ENCODE results near the gene EIF2B2.

Gene EIF2B2

DNA sequence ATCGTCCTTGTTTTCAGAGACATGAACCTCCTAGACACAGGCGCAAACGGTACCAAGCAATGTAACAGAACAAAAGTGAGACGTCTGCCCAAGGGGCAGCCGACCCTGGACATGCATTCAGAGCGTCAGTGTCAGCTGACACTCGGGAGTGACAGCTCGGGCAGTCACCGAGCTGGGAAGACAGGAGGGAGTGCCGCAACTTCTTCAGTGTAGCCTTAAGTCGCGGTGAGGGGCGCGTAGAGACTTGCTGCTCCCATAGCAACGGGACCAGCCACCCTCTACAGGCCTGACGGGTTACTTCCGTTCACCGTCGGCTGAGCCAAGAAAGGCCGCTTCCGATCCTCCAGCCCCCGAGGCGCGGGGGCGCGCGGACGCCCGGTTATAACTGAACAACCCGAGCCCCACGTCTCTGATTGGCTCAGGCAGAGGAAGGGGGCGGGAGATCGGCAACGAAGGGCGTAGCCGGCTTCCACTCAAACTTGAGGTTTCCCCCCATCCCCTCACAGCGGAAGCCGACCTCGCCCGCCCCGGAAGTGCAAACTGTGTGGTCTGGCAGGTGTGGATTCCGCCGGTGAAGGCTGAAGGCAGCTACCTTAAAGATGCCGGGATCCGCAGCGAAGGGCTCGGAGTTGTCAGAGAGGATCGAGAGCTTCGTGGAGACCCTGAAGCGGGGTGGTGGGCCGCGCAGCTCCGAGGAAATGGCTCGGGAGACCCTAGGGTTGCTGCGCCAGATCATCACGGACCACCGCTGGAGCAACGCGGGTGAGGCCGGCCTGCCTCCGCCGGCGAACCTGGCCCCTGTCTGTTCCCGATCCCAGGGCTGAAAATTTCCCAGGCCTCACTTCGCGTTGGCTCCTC is at the start of gene EIF2B2:
Gene EIF2B2 (plus strand): TSS at position 530 of the 858 bp plus-strand sequence. CDS start 70 bp downstream, at position 600.
- DNase-seq = peak; percentile 98

- DNase-seq = no peak
Observed at GRCh38 chr14:74953686-74954085, 49.0 kb upstream of the EIF2B2 start.

- DNase-seq = no peak
Observed at GRCh38 chr14:74954232-74954946, 48.3 kb upstream of the EIF2B2 start.

DNA sequence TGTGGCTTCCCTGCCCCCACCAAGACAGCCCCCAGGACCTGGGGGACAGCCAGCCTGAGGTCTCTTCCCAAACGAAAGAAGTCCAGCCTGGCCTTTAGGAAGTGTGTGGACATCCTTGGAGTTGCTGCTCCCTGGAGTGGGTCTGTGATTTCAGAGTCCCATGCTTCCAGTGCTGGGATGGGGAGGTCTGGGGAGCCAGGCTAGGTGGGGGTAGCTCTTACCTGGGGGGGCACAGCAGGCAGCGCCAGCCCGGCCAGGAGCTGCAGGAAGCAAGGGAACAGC is 47.8 kb upstream of the EIF2B2 start:
- DNase-seq = no peak

DNA sequence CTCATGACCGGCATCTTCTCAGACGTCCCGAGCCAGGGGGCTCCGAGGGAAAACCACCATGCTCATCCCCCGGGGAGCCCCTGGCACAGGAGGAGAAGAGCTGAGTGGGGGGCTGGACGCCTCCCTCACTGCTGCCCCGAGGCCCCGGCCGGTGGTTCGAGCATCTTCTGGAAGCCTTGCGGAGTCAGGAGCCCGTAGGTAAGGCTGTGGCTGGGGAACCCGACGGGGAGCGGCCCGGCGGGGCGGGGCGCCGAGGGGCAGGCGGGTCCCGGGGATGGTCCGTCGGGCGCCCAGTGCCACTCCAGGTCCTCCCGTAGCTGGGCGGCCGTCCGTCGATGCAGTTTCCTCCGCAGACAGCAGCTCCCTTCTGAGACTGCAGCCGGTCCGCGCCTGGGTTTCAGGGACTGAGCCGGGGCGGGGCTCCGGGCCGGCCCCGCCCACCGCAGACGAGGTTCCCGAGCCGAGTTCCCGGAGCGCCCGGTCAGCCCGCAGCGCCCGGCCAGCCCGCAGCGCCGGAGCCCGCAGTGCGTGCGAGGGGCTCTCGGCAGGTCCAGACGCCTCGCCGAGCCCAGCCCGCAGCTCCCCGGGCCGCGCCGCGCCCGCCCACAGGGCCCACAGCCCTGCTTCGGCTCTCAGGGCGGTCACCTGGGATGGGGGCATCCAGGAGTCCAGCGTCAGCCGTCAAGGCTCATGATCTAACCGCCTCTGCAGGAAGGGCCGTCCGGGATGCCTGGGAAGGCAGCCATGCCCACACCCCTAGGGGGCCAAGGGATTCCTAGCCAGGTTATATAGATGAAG is 47.3 kb upstream of the EIF2B2 start, which contains the start of gene PGF:
Gene PGF (minus strand): TSS at position 369 of the 798 bp plus-strand sequence. CDS start 355 bp downstream, at position 14.
- peak; percentile 66 for DNase-seq

GRCh38 chr14:74956027-74956279 is 46.8 kb upstream of the EIF2B2 start:
- DNase-seq = no peak

DNA sequence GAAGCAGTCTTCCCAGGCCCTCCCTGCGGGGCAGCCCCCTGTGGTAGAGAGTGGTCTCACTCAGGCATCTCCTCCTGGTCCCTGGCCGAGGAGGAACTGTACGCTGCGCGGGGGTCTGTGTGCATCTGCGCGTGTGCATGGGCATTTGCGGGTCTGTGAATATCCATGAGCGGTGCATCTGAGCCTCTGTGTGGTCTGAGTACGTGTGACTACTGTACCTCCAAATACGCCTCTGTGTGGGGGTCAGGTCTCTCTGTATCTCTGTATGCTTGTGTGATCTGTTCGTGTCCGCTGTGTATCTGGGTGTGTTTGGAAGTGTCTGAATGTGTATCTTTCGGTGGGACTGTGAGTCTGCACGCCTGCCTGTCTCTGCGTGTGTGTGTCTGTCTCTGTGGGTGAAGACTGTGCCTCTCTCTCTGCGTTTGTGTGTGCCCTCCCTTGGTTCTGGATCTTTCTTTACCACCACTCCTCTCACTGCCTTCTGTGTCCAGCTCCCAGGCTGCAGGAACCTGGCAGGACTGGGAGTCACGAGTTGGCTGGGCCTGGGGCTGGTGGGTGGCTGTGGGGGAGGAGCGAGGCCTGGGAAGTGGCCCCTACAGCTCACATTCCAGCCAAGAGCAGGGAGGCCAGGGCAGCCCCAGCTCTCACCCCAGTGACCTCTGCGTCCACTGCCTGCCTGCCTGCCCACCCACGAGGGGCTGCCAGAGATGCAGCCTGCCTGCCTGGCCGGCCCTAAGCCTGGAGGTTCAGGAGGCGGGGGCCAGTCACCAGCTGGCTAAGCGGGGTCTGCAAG is 46.2 kb upstream of the EIF2B2 start:
- no peak for DNase-seq

GRCh38 chr14:74959596-74960180 is 43.0 kb upstream of the EIF2B2 start:
- DNase-seq = no peak

DNA sequence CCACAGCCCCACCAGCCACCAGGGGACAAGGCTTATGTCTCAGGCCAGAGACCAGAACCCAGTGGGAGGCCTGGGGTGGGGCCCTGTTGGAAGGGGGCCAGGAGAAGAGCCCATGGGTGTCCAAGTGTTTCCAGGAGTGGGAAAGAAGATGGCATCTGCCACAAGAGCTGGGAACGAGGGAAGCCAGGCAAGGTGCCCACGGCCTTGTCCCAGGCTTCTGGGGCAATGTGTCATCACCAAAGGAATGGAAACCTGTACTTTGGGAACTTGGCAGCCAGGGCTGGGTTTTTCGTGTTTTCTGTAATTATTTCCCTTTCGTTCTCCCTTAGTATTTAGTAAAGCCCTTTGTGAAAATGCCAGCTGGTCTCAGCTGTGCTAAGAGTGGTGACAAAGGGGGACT is 42.0 kb upstream of the EIF2B2 start:
- DNase-seq = no peak

- no peak for DNase-seq
Observed at GRCh38 chr14:74961238-74961911, 41.3 kb upstream of the EIF2B2 start.

GRCh38 chr14:74962046-74962445 is 40.7 kb upstream of the EIF2B2 start:
- DNase-seq = no peak

DNA sequence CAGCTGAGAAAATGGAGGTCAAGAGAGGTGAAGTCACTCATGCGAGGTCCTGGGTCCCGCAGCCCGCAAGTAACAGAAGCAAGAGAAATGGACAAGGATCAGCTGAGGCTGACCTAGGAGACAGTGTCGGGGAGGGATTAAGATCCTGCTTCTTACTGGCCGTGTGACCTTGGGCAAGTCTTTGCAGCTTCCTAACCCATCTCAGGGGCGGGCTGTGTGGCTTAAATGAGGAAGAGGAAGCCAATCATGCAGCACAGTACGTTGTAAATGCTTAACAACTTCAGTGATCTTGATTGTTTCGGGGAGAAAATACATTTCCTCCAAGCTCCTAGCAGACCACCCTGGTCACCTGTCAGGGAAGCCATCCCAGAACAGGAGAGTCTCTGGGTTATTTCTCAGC is 40.2 kb upstream of the EIF2B2 start:
- DNase-seq = no peak

- no peak for DNase-seq
Observed at GRCh38 chr14:74963178-74963704, 39.5 kb upstream of the EIF2B2 start.

DNA sequence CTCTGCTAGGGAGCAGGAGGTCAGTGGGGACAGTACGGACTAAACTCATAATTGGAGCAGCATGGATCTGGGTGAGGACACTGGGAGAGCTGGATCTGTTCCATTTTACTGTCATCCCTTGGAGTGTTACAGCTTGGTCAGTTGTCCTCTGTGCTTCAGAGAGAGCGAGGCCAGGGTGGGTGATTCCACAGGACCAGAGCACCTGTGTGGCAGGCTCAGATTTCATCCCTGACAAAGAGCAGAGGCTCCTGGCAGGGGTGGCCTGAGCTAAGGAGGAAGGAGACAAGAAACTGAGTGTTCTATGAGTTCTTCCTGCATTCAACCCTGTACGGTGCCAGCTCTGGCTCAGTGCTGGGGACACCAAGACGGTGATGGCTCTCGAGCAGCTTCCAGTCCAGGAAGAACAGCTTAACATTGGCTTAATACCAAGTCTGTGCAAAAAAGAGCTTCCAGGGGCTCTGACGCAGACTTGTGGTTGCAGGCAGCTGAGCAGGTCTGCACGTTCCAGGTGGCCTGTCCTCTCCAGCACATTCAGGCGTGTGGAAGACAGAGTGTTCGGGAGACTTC is 38.9 kb upstream of the EIF2B2 start:
- DNase-seq = no peak

DNA sequence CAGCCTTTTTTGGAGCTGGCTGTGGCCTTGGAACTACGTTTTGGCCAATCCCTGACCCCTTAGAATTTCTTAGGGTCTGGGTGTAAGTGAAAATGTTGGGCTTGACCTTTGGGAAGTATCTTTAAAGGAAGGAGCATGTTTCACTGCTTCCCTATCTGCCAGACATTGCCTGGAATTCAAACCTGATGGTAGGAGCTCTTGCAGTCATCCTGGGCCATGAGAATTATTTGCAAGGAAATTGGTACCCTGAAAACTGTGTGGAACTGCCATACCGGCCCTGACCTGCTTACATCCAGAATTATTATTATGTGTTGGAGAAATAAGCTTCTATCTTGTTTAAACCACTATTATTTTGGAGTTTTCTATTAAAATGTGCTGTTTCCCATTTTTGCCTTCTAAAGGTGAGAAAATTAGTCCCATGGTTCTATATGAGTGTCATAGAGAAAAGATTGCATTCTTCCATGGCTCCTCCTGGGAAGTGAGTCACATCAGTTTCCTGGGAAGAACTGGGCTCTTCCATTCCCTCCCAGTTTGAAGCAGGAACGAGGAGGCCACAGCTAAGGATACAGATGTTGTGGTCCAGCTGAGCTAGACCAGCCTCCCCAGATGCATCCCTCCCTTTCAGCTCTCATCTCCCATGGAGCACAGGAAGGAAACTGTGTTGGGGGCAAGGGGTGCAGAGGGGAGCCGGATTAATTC is 37.8 kb upstream of the EIF2B2 start:
- no peak for DNase-seq

DNA sequence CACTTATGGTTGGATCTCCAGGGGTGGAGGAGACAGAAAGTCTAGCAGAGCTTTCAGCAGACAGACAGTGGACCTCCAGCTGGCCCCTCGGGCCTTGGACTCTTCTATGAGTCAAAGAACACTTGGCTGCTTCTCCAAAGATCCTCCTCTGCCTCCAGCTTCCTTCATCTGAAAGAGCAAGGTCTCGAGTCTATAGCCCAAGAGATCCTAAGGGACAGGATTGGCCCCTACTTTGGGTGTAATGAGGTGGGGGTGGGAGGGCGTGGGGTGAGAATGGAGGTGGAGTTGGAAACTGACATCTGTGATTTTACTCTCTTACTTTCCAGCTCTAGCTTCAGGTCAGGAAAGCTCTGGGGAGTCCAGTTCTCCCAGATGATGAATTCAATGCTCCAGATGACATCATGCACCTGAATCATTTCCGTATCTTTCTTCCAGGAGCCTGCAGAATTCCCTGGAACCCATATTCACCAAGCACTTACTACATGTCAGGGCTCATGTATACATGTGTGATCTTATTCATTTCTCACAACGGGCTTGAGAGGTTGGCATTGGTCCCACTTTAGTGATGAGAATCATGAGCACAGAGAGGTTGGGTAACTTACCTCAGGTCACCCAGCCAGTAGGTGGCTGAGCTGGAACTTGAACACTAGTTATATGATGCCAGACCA is 37.1 kb upstream of the EIF2B2 start:
- no peak for DNase-seq

- no peak for DNase-seq
Observed at GRCh38 chr14:74968811-74969210, 33.9 kb upstream of the EIF2B2 start.

GRCh38 chr14:74973003-74973653 is 29.6 kb upstream of the EIF2B2 start:
- DNase-seq = peak; percentile 67

DNA sequence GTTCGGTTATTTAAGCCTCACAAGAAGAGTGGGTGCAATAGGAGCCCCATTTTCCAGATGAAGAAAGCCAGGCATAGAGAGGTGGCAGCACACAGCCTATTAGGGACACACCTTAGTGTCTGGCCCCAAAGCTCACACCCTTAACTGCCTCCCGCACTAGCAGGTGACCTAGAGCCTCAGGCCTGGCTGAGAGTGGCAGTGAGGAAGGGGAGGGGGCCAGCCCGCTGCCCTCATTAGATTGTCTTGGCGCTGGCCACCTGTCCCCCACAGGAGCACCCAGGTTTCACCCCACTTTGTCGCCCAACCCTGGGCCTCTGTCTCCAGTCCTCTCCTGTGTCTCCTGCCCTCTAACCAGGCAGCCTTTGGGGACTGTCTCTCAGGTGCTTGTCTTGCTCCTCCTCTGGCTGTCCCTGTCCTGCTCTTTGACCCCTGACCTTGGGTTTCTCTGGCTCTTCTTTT is 28.8 kb upstream of the EIF2B2 start:
- no peak for DNase-seq

All from activated CD8-positive, alpha-beta memory T cell treated with anti-CD3 and anti-CD28 coated beads, Interleukin-2, amount 50 U/mL, for 48 hours (primary cell).